Stimulated activated naive CD8-positive, alpha-beta T cell treated with anti-CD3 and anti-CD28 coated beads, Interleukin-15, Interleukin-2, amounts not matched to agents 100 ng/mL and 50 ng/mL, for 24 hours (primary cell): ENCODE results near the gene ULK2.

ENCODE experiments used
- H3K27ac Mint-ChIP-seq: one replicate; pipeline ENCODE4 v1.8.0; 2021; ENCODE audit warnings: mild to moderate bottlenecking, mixed read lengths
- H3K27me3 Mint-ChIP-seq: one replicate; pipeline ENCODE4 v1.8.0; 2021; ENCODE audit warnings: mixed read lengths
- H3K36me3 Mint-ChIP-seq: one replicate; pipeline ENCODE4 v1.8.0; 2021; ENCODE audit warnings: low read depth, mixed read lengths
- H3K4me1 Mint-ChIP-seq: one replicate; pipeline ENCODE4 v1.8.0; 2021; ENCODE audit warnings: low read depth, mixed read lengths
- H3K4me3 Mint-ChIP-seq: one replicate; pipeline ENCODE4 v1.8.0; 2021; ENCODE audit warnings: mild to moderate bottlenecking, mixed read lengths
- H3K9me3 Mint-ChIP-seq: one replicate; pipeline ENCODE4 v1.8.0; 2021; ENCODE audit warnings: mixed read lengths

The ULK2 gene

GRCh38 chr17:19752216-19753050 lies 115.3 kb downstream of the ULK2 start:
- Mint-ChIP-seq H3K27ac (no peak overlapping the region), H3K9me3 (no peaks in the 10 kb centered on the region), H3K27me3 (peaks cover 23% of the 10 kb centered on the region), H3K4me1 (peaks cover 20% of the 10 kb centered on the region), H3K4me3 (no peak overlapping the region), H3K36me3 (no peaks in the 10 kb centered on the region)

GRCh38 chr17:19750835-19751234 lies 116.9 kb downstream of the ULK2 start:
- H3K27me3 Mint-ChIP-seq, result peaks cover 19% of the 10 kb centered on the region
- H3K27ac Mint-ChIP-seq, result no peak overlapping the region
- no peaks in the 10 kb centered on the region for H3K9me3 Mint-ChIP-seq
- H3K4me3 Mint-ChIP-seq, result no peak overlapping the region
- H3K4me1 Mint-ChIP-seq, result peaks cover 14% of the 10 kb centered on the region
- no peaks in the 10 kb centered on the region for H3K36me3 Mint-ChIP-seq

DNA sequence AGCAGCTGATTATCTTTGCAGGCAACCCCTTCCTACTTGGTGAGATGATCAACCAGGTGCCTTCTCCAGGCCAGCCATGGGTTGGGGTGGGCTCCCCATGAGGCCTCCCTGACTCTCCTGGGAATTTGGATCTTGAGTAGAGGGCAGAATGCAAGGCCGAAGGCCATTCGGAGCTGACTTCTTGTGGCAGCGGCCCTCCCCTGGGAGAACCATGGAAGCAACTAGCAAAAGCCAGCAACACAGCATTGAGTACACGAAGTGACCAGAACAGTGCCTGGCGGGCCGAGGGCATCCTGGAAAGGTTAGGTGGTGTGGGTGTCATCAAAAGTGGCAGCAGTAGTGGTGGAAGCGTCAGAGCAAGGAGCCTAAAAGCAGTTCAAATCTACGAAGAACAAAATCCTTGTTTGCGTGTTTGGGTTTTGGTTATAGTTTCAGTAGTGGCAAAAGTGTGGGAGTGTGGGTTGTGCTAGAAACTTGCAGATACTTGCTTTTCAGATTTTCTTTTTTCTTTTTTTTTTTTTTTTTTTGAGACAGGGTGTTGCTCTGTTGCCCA lies 117.6 kb downstream of the ULK2 start:
- H3K9me3 Mint-ChIP-seq, result no peaks in the 10 kb centered on the region
- peaks cover 19% of the 10 kb centered on the region for H3K27me3 Mint-ChIP-seq
- H3K4me1 Mint-ChIP-seq, result peaks cover 7% of the 10 kb centered on the region
- no peak overlapping the region for H3K4me3 Mint-ChIP-seq
- H3K27ac Mint-ChIP-seq, result peak overlapping the region; percentile 9
- no peaks in the 10 kb centered on the region for H3K36me3 Mint-ChIP-seq

- Mint-ChIP-seq H3K9me3 (no peaks in the 10 kb centered on the region), H3K4me1 (no peaks in the 10 kb centered on the region), H3K4me3 (no peak overlapping the region), H3K36me3 (no peaks in the 10 kb centered on the region), H3K27ac (no peak overlapping the region), H3K27me3 (peaks cover 19% of the 10 kb centered on the region)
These were observed 118.9 kb downstream of the ULK2 start for GRCh38 chr17:19748807-19749193.

DNA sequence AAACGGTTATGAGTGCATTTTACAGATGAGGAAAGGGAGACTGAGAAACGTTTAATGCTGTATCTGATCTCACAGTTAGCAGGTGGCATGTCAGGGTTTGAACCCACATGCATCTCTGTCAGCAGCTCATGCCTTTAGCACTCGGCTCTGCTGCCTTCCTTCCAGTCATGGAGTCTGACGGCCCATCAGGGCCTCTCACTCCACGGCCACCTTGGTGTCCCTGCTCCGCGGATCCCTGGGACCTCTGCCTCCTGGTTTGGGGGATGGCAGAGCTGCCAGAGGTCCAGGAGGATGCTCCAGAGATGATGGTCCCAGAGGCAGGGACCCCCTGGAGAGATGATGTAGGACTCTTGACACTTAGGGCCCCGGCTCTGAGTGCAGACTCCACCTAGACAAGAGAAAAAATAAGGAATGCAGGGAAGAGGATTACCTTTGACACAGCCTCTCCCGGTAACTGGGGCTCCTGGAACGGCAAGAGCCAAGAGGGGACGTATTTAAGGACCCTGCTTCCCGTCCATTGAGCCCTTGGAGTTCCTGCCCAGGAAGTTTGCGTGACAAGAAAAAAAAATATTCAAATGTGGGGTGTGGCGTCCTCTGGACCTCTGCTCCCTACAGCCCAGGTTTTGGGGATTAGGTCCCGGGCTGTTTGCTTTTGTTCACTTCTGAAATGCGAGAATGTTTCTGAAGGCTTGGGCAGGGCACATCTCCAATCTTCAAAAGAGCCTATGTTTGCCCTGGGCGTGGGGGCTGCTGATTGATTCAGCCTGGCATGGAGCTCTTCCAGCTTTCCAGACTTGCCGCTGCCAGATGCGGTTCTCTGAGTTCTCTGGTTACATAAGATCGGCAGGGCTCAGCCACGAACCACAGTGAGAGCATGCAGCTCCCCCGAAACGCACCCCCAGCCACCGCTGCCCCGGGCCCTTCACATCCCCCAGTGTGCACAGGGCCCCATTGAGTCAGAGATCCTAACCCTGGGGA lies 119.6 kb downstream of the ULK2 start, which contains the start of gene ALDH3A1:
TSS of gene ALDH3A1 (minus strand) at position 470 of the 978 bp plus-strand sequence. CDS start 3,169 bp downstream, outside the sequence.
- H3K27me3 Mint-ChIP-seq, result peaks cover 19% of the 10 kb centered on the region
- no peaks in the 10 kb centered on the region for H3K4me1 Mint-ChIP-seq
- no peaks in the 10 kb centered on the region for H3K36me3 Mint-ChIP-seq
- H3K9me3 Mint-ChIP-seq, result no peaks in the 10 kb centered on the region
- H3K27ac Mint-ChIP-seq, result no peak within 1 kb of the TSS
- no peak within 1 kb of the TSS for H3K4me3 Mint-ChIP-seq

DNA sequence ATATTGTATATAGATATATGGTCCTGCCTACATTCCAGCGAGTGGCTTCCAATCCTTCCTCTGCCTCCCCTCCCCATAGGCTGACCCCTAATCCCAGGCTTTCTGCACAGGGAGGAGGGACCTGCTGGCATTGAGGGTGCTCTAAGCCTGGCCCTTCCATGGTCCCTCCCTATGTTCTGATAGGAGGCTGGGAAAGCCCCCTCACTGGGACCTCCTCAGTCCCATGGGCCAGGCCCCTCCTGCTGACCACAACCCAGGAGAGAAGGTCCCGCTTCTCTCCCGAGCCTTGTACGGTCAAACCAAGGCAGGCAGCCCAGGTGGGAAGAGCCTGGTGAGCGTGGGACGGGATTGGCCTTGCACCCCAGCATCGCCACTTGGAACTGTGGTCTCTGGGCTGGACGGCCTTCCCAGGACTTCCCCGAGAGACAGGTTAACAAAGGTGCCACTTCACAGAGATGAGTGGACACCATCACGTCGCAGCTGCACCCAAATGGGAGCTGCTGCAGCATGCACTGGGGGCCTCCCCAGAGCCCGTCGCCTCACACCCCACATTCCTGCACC lies 120.5 kb downstream of the ULK2 start:
- Mint-ChIP-seq H3K36me3 (no peaks in the 10 kb centered on the region), H3K4me3 (no peak overlapping the region), H3K27ac (no peak overlapping the region), H3K27me3 (peaks cover 19% of the 10 kb centered on the region), H3K4me1 (no peaks in the 10 kb centered on the region), H3K9me3 (no peaks in the 10 kb centered on the region)

GRCh38 chr17:19746517-19746916 lies 121.2 kb downstream of the ULK2 start:
- no peaks in the 10 kb centered on the region for H3K9me3 Mint-ChIP-seq
- no peaks in the 10 kb centered on the region for H3K4me1 Mint-ChIP-seq
- H3K4me3 Mint-ChIP-seq, result no peak overlapping the region
- H3K36me3 Mint-ChIP-seq, result no peaks in the 10 kb centered on the region
- peaks cover 19% of the 10 kb centered on the region for H3K27me3 Mint-ChIP-seq
- H3K27ac Mint-ChIP-seq, result no peak overlapping the region

DNA sequence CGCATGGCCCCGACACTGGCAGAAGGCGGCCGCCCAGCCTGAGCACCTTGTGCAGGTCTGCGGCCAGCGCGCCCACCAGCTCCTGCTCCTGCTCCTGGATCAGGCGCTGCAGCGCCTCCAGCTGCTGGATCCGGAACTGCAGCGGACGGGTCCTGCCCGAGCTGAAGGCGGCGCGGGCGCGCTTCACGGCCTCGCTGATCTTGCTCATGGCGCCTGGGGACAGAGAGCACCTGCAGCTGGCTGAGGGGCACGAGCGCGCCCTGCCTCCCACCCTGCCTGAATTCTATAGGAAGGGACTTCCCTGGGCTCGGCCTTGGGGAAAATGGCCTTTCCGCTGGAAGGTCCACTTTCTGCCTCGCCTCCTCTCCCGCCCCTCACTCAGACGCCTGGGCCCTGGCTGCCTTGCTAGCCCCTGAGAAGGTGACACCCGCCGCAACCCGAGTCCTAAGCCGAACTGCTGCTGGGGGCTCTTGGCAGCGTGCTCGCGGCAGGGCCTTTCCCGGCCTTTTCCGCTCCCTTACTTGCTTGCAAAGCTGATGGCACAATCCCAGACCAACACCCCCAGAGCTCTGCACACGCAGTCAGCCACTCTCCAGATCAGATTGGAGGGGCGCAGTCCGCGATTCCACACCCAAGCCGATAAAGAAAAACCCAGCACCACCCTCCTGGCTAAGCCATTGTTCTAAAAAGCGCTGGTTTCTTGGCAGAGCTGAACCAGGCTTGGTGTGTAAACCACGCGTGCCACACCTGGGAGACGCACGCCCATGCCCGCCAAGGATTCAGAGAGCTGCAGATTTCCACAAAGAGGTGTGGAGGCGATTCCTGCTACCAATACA lies 122.6 kb downstream of the ULK2 start:
- no peaks in the 10 kb centered on the region for H3K4me1 Mint-ChIP-seq
- H3K27ac Mint-ChIP-seq, result no peak overlapping the region
- peaks cover 12% of the 10 kb centered on the region for H3K27me3 Mint-ChIP-seq
- H3K4me3 Mint-ChIP-seq, result peak overlapping the region; percentile 30
- no peaks in the 10 kb centered on the region for H3K36me3 Mint-ChIP-seq
- H3K9me3 Mint-ChIP-seq, result no peaks in the 10 kb centered on the region

- Mint-ChIP-seq H3K4me1 (no peaks in the 10 kb centered on the region), H3K36me3 (no peaks in the 10 kb centered on the region), H3K27ac (peak overlapping the region; percentile 31), H3K4me3 (peak overlapping the region; percentile 65), H3K9me3 (no peaks in the 10 kb centered on the region), H3K27me3 (peaks cover 12% of the 10 kb centered on the region)
These were observed 123.2 kb downstream of the ULK2 start for GRCh38 chr17:19744492-19744891.

DNA sequence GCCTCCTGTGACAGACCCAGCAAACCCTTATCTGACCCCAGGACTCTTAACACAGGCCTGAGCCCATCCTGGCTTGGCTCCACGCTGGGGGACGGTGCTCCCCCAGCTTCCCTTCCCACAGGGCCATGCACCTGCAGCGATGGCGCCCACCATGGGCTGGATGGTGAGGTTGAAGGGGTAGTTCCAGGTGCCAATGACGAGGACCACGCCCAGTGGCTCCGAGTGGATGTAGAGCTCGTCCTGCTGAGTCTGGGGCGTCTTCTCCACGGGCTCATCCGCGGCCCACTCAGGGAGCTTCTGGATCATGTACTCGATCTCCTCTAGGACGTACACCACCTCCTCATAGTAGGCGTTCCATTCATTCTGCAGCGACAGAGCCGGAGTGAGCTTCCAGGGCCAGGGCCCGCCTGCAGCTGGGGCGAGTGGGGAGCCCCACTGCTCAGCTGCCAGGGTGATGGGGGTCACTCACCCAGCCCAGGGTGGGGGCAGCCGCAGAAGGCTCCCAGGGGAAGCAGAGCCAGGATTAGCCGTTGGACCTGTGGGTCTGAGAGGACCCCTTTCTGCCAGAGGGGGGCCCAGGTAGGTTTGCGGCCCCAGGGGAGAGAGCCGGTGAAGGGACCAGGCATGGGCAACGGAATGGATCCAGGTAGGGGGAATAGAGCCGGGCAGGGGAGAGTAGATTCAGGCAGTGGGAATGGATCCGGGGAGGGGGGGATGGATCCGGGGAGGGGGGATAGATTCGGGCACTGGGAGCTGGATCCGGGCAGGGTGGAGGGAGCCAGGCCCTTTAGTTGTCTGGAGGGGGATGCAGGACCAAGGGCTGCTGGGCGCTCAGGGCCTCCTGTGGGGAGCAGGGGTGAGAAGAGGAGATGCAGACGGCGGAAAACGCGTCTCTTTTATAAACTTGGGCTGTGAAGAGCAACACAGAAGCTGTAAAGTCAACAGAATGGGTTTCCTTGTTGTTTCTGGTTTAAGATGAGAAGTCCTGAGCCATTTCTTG lies 124.3 kb downstream of the ULK2 start:
- peaks cover 7% of the 10 kb centered on the region for H3K27me3 Mint-ChIP-seq
- H3K27ac Mint-ChIP-seq, result no peak overlapping the region
- no peaks in the 10 kb centered on the region for H3K36me3 Mint-ChIP-seq
- no peaks in the 10 kb centered on the region for H3K4me1 Mint-ChIP-seq
- no peaks in the 10 kb centered on the region for H3K9me3 Mint-ChIP-seq
- peak overlapping the region; percentile 30 for H3K4me3 Mint-ChIP-seq

DNA sequence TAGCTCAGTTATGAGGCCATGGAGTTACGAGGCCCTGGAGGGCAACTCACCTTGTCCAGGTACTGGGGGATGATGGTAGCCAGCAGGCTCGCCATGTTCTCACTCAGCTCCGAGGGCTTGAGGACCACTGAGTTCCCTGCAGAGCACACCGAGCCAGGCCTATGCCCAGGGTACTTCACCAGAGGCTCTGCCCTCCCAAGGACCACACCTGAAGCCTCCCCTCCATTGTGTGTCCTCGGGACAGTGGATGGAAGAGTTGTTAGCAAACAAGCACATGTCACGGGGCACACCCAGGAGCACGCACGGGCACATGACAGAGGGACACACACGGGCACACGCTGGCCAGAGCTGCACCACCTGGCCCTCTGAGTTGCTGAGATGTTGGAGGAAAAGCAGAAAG lies 125.2 kb downstream of the ULK2 start:
- Mint-ChIP-seq H3K4me3 (no peak overlapping the region), H3K4me1 (no peaks in the 10 kb centered on the region), H3K36me3 (no peaks in the 10 kb centered on the region), H3K27me3 (peaks cover under 1% of the 10 kb centered on the region), H3K27ac (no peak overlapping the region), H3K9me3 (no peaks in the 10 kb centered on the region)

DNA sequence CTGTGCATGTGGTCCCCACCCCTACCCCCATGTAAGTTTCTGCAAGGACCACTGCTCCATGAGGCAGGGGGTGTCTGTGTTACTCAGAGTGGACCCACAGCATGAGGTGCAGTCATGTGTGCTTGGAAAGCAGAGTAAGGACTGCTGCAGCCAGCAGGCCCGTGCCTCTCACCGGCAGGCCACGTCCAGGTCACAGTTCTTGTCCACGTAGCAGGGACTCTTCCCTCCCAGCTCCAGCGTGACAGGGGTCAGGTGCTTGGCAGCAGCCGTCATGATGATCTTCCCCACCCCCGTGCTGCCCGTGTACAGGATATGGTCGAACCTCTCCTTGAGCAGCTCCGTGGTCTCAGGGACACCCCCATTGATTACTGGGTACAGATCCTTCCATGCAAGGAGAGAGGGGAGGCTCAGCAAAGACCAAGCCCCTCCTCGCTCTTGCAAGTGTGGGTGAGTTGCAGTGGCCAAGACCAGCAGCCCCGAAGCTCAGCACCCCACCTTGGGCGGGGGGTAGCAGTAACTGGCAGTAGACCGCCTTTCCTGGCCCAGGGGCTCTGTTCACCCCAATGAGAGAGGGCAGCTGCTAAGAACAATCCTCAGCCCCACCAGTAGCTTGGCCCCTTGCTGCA lies 125.8 kb downstream of the ULK2 start:
- Mint-ChIP-seq H3K4me3 (no peak overlapping the region), H3K4me1 (no peaks in the 10 kb centered on the region), H3K27me3 (no peaks in the 10 kb centered on the region), H3K36me3 (no peaks in the 10 kb centered on the region), H3K27ac (no peak overlapping the region), H3K9me3 (no peaks in the 10 kb centered on the region)

DNA sequence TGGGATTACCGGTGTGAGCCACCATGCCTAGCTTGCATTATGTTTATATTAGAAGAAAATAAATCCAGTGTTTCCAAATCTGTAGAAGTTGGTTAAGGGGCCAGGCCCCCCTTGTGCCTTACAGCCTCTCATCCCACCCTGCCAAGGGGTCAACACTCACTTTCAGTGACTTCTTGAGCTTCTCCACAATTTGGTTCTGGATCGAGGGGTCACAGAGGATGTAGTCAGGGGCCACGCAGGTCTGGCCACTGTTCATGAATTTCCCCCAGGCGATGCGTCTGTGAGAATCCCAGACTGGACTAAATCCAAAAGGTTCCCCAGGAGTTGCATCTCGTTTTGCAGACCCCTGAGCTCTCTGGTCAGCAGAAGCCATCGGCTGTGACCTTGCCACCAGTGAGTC lies 126.8 kb downstream of the ULK2 start:
- Mint-ChIP-seq H3K4me1 (no peaks in the 10 kb centered on the region), H3K4me3 (no peak overlapping the region), H3K36me3 (no peaks in the 10 kb centered on the region), H3K27ac (no peak overlapping the region), H3K9me3 (no peaks in the 10 kb centered on the region), H3K27me3 (no peaks in the 10 kb centered on the region)
